ENCODE results near the gene TUBB3. TPM values are rescaled to one million over a fixed set of nuclear protein-coding genes. Genes with fewer than 3 reads are reported as not detected.

Gene TUBB3
- total RNA-seq, 1 experiment from 2014 or later, result 229 TPM

GRCh38 chr16:89938175-89938885 is 15.2 kb downstream of the TUBB3 start:
- no peak for DNase-seq (ENCODE audit: low read depth)

GRCh38 chr16:89944773-89945172 is 21.6 kb downstream of the TUBB3 start:
- no peak for DNase-seq (ENCODE audit: low read depth)

DNA sequence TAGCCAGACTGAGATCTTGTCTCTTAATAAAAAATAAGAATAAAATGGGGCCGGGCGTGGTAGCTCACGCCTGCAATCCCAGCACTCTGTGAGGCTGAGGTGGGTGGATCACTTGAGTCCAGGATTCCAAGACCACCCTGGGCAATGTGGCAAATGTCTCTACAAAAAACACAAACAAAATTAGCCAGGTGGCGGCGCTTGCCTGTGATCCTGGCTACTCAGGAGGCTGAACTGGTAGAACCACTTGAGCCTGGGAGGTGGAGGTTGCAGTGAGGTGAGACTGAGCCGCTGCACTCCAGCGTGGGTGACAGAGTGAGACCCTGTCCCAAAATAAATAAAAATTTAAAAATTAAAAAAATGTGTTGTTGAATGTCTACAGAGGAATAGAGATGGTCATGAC is 22.5 kb downstream of the TUBB3 start:
- DNase-seq (ENCODE audit: low read depth), result no peak

DNA sequence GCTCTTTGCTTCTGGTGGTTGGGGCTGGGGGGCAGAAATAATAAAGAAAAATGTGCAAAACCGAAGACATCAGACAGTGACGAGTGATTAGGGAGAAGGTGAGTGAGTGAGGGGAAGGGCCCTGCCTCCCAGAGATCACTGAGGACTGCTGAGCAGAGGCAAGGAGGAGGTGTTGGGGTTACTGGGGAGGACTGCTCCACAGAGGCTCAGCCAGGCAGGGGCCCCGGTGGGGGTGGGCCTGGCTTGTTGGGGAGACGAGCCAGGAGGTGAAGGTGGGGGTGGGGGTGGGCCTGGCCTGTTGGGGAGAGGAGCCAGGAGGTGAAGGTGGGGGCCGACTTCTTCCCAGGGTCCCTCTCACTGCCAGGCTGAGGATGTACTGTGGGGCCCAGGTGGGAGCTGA is 23.4 kb downstream of the TUBB3 start:
- no peak for DNase-seq (ENCODE audit: low read depth)

DNA sequence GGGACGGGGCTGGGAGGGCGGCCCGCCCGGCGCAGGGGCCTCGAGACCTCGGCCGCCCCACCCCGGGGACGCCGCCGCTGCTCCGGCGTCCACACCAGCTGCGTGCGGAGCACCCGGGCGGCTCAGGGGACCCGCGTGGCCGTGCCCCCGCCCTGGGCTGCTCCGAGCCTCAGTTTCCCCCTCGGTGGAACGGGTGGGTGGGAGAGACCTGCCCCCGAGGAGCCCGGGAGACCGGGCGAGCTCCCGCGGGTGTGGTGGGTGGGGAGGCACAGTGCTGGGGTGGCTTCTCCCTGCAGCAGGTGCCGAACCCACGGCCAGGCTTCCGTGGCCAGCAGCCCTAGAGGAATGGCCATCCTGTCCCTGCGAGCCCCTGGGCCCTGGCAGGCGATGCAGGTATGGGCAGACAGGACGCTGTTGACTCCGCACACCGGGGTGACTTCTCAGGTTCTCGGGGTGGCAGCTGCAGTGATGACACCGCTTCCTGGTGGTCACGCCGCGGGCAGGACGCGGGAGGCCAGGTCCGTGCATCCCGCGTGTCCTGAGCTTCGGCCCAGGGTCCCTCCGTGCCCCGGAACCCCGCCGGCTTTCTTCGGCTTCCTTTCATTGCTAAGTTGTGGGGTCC is 26.1 kb downstream of the TUBB3 start:
- no peak for DNase-seq (ENCODE audit: low read depth)

DNA sequence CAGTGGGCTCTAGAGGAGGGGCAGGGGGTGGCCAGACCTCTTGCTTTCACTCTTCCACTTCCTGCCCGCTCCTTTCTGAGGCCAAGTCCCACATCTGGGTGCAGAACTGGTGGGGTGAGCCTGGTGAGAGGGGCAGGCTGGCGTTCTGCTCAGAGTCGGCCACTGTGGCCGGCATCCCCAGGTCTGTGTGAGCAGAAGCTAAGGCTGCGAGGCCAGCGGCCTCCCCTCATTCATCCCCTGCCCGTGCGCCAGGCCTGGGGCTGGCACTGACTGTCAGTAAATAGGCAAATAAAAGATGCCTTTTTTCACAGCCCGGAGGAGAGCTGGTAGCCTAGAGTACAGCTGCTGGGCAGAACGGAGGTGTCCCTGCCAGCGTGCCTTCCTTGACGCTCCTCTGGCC is 26.6 kb downstream of the TUBB3 start:
- DNase-seq (ENCODE audit: low read depth), result no peak

- no peak for DNase-seq (ENCODE audit: low read depth)
Observed at GRCh38 chr16:89951509-89951908, 28.4 kb downstream of the TUBB3 start.

GRCh38 chr16:89952049-89952448 is 28.9 kb downstream of the TUBB3 start:
- no peak for DNase-seq (ENCODE audit: low read depth)

DNA sequence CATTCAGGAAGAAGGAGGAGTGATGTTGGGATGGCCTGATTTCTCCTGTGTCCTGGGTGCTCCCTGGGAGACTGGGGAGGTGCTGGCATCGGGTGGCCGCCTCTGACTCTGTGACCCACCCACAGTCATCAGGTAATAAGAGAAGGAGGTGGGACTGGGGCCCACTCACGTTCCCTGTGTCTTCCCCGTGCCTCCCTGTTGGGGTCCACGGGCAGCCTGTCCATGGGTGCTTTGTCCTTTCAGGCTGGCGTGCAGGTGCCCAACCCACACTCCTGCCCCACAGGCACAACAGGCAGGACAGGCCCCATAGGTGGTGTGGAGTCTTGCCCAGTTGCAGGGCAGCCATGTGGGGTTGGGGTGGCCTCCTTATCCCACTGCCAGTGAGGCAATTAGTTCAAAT is 29.4 kb downstream of the TUBB3 start:
- DNase-seq (ENCODE audit: low read depth), result no peak

GRCh38 chr16:89953671-89954406 is 30.7 kb downstream of the TUBB3 start:
- no peak for DNase-seq (ENCODE audit: low read depth)

GRCh38 chr16:89954462-89954861 is 31.3 kb downstream of the TUBB3 start:
- no peak for DNase-seq (ENCODE audit: low read depth)

DNA sequence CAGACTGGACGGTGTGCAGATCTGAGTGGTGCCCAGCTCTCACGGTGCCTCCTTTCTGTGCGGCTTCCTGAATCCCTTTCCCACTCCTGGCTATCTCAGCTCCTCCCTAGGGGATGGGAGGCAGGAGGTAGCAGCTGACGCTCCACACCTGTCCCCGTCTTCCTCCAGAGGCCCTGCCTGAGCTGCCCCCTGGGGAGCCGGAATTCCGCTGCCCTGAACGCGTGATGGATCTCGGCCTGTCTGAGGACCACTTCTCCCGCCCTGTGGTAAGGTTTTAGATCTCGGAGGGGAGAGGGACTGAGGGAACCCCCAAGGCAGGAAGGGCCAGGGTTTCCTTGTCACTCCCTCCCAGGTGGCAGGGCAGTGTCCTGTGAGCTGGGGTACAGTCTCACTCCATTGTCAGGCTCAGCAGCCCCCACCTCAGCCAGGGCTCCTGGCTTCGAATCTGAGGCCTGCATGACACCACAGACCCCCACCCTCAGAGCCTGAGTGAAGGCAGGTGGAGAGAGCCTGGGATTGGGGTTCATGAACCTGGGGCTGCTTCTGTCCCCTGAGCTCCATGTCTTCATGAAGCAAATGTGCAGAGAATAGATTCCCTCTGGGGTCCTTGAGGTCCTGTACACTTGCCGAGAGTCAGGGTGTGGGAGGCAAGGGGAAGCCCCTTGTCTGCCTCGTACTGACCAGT is 32.0 kb downstream of the TUBB3 start:
- no peak for DNase-seq (ENCODE audit: low read depth)

GRCh38 chr16:89956505-89957215 is 33.5 kb downstream of the TUBB3 start:
- DNase-seq (ENCODE audit: low read depth), result no peak

GRCh38 chr16:89957216-89957785 is 34.2 kb downstream of the TUBB3 start:
- DNase-seq (ENCODE audit: low read depth), result no peak

DNA sequence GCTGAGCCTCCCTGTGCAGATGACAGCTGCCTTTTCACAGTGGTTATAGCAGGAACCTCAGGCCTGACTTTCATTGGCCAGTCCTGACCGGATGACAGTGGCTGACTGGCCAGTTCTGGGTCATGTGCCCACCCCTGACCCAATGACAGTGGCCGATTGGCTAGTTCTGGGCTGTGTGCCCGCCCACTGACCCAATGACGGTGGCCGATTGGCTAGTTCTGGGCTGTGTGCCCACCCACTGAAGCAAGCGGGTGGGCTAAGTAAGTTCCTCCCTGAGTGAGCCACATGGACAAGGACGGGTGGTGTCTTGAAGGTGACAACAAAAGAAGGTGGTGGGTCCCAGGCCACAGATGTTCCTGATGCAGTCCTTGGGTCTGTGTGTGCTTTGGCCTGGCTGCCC is 34.9 kb downstream of the TUBB3 start:
- DNase-seq (ENCODE audit: low read depth), result peak; percentile 18

GRCh38 chr16:89958596-89958995 is 35.5 kb downstream of the TUBB3 start:
- DNase-seq (ENCODE audit: low read depth), result no peak

DNA sequence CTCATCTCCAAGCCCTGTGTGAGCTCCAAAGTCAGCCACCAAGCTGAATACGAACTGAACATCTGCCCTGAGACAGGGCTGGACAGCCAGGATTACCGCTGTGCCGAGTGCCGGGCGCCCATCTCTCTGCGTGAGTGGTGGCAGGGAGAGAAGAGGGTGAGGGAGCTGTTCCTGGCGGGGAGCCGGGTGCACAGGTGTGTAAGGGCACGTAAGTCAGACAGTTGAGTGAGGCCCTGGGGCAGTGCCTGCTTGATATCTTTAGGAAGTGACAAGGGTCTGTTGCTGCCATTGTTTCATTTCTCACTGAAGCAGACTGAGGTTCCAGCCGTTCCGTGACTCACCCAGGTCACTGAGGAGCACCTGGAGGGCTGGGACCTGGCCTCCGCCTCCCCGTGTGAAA is 37.8 kb downstream of the TUBB3 start:
- no peak for DNase-seq (ENCODE audit: low read depth)

DNA sequence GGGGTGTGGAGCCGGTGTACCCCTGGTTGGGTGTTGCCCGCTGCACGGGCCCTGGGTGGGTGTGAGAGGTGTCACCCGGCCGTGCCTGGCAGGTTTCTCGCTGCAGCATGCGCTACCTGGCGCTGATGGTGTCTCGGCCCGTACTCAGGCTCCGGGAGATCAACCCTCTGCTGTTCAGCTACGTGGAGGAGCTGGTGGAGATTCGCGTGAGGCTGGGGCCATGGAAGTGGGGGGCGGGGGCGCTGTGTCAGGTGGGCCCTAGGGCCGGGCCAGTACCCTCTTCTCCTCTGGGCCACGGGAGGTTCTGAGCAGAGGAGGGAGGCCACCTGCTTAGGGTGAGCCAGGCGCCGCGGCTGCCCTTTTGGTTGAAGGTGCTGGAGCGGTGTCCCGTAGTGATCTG is 38.8 kb downstream of the TUBB3 start:
- no peak for DNase-seq (ENCODE audit: low read depth)

DNA sequence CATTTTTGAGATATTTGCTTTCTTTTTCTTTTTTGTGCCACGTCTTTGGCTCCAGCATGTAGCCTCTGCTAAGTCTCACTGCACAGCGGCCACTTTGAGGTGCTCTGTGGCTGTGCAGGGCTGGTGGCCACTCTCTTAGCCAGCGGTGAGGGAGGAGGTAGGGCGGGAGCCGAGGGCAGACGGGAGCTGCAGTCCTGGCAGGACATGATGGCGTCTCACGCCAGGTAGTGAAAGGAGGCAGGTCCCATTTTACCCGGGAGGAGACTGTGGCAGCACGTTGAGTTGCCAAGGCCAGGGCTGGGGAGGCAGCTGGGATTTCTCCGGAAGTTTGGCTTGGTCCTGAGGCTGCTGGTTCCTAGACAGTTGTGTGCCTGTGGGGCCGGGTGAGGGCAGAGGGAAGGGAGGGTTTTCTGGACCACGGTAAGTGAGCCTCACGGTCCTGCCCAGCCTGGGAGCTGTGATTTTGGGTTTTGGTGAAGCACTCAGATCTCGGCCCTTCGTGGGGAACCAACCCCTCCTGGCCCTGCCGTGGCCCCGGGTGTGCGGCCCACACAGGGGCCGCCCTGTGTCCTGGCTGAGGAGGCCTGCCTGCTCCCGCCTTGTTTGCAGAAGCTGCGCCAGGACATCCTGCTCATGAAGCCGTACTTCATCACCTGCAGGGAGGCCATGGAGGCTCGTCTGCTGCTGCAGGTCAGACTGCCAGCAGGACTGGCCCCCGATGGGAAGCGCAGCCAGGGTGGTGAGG is 39.8 kb downstream of the TUBB3 start:
- DNase-seq (ENCODE audit: low read depth), result no peak

- DNase-seq (ENCODE audit: low read depth), result no peak
Observed at GRCh38 chr16:89964201-89964600, 41.1 kb downstream of the TUBB3 start.
